ES-I3 (cell line): ENCODE measurements around the gene PPP6R2.
"Not testable (repeated sequence)": the region's sequence is repeated elsewhere in the genome, so short reads cannot be mapped to it uniquely, and the experiment has no call there.

Experiments used
- H3K36me3 ChIP-seq: 2 replicates; pipeline ENCODE4 v1.6.1; 2013; ENCODE audit warnings: mild to moderate bottlenecking, low read length, control low read depth, moderate library complexity; ENCODE audit not compliant: insufficient read depth
- H3K4me1 ChIP-seq: 2 replicates; pipeline ENCODE4 v1.6.1; 2013; ENCODE audit warnings: mild to moderate bottlenecking, control low read depth, low read length; ENCODE audit not compliant: insufficient read depth
- H3K9ac ChIP-seq: 2 replicates; pipeline ENCODE4 v1.6.1; 2013; ENCODE audit warnings: low read depth, mild to moderate bottlenecking, low read length, moderate library complexity
- H3K9me3 ChIP-seq: 2 replicates; pipeline ENCODE4 v1.6.1; 2013; ENCODE audit warnings: mild to moderate bottlenecking, low read length, moderate library complexity; ENCODE audit not compliant: control insufficient read depth, insufficient read depth

The PPP6R2 gene

GRCh38 chr22:50361688-50362087 lies 18.6 kb downstream of the PPP6R2 start:
- Histone ChIP-seq H3K9ac (no peak overlapping the region), H3K36me3 (no peaks in the 10 kb centered on the region), H3K9me3 (no peaks in the 10 kb centered on the region; the same call in 1 of the 2 replicates), H3K4me1 (no peaks in the 10 kb centered on the region)

- H3K9ac ChIP-seq, result no peak overlapping the region
- H3K4me1 ChIP-seq, result no peaks in the 10 kb centered on the region
- no peaks in the 10 kb centered on the region for H3K36me3 ChIP-seq
- H3K9me3 ChIP-seq, result no peaks in the 10 kb centered on the region; the same call in 1 of the 2 replicates
Observed at GRCh38 chr22:50363166-50363802, 20.2 kb downstream of the PPP6R2 start.

GRCh38 chr22:50363803-50364194 lies 20.7 kb downstream of the PPP6R2 start:
- H3K4me1 ChIP-seq, H3K9me3 ChIP-seq, H3K36me3 ChIP-seq, H3K9ac ChIP-seq: not testable (repeated sequence)

- Histone ChIP-seq H3K36me3 (no peaks in the 10 kb centered on the region), H3K9ac (no peak overlapping the region), H3K9me3 (no peaks in the 10 kb centered on the region), H3K4me1 (no peaks in the 10 kb centered on the region)
Observed at GRCh38 chr22:50367778-50368500, 24.8 kb downstream of the PPP6R2 start.

GRCh38 chr22:50371101-50371648 lies 28.0 kb downstream of the PPP6R2 start:
- Histone ChIP-seq H3K9ac (no peak overlapping the region), H3K4me1 (no peaks in the 10 kb centered on the region), H3K9me3 (no peaks in the 10 kb centered on the region), H3K36me3 (peaks cover 7% of the 10 kb centered on the region)

GRCh38 chr22:50376085-50376651 lies 33.0 kb downstream of the PPP6R2 start:
- no peak overlapping the region for H3K9ac ChIP-seq
- peaks cover 15% of the 10 kb centered on the region for H3K36me3 ChIP-seq
- H3K4me1 ChIP-seq, result no peaks in the 10 kb centered on the region

GRCh38 chr22:50381021-50381555 lies 38.0 kb downstream of the PPP6R2 start:
- not testable (repeated sequence) for H3K36me3 ChIP-seq, H3K9ac ChIP-seq, H3K4me1 ChIP-seq, H3K9me3 ChIP-seq

More at GRCh38 chr22:50376085-50376651, 33.0 kb downstream of the PPP6R2 start:
- H3K9me3 ChIP-seq, result no peaks in the 10 kb centered on the region

GRCh38 chr22:50396751-50397370 lies 53.7 kb downstream of the PPP6R2 start:
- H3K36me3 ChIP-seq, result no peaks in the 10 kb centered on the region
- peaks cover 12% of the 10 kb centered on the region for H3K4me1 ChIP-seq
- no peak overlapping the region for H3K9ac ChIP-seq
- H3K9me3 ChIP-seq, result no peaks in the 10 kb centered on the region

GRCh38 chr22:50397371-50398060 lies 54.4 kb downstream of the PPP6R2 start:
- H3K9ac ChIP-seq, H3K36me3 ChIP-seq: not testable (repeated sequence)
- peaks cover 12% of the 10 kb centered on the region for H3K4me1 ChIP-seq

GRCh38 chr22:50398831-50399648 lies 55.9 kb downstream of the PPP6R2 start:
- no peaks in the 10 kb centered on the region for H3K9me3 ChIP-seq
- H3K9ac ChIP-seq, result no peak overlapping the region
- no peaks in the 10 kb centered on the region for H3K36me3 ChIP-seq
- peaks cover 12% of the 10 kb centered on the region for H3K4me1 ChIP-seq

More at GRCh38 chr22:50397371-50398060, 54.4 kb downstream of the PPP6R2 start:
- not testable (repeated sequence) for H3K9me3 ChIP-seq

GRCh38 chr22:50399751-50400331 lies 56.7 kb downstream of the PPP6R2 start:
- no peaks in the 10 kb centered on the region for H3K36me3 ChIP-seq
- peaks cover 12% of the 10 kb centered on the region for H3K4me1 ChIP-seq
- no peaks in the 10 kb centered on the region for H3K9me3 ChIP-seq
- H3K9ac ChIP-seq, result no peak overlapping the region

- no peaks in the 10 kb centered on the region for H3K36me3 ChIP-seq
- H3K9me3 ChIP-seq, result no peaks in the 10 kb centered on the region
- H3K4me1 ChIP-seq, result peaks cover 12% of the 10 kb centered on the region
- no peak overlapping the region for H3K9ac ChIP-seq
Observed at GRCh38 chr22:50400406-50400805, 57.3 kb downstream of the PPP6R2 start.

GRCh38 chr22:50400931-50401330 lies 57.8 kb downstream of the PPP6R2 start:
- H3K4me1 ChIP-seq, result peaks cover 12% of the 10 kb centered on the region
- no peaks in the 10 kb centered on the region for H3K36me3 ChIP-seq
- no peak overlapping the region for H3K9ac ChIP-seq
- H3K9me3 ChIP-seq, result no peaks in the 10 kb centered on the region
